ENCODE results near the gene GNGT2. TPM values are rescaled to one million over a fixed set of nuclear protein-coding genes. Genes with fewer than 3 reads are reported as not detected.

The GNGT2 gene
- polyA plus RNA-seq, 1 donor from 2014 or later = not detected

DNA sequence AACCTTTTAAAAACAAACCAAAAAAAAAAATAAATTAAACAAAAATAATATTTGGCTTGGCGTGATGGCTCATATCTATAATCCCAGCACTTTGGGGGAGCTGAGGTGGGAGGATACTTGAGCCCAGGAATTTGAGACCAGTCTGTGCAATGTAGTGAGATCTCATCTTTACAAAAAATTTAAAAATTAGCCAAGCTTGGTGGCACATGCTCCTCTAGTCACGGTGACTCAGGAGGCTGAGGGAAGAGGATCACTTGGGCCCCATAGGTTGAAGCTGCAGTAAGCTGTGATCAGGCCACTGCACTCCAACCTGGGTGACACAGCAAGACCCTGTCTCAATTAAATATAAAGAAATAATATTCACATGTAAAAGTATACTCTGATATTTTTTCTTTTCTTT is 12.2 kb downstream of the GNGT2 start:
- Histone ChIP-seq H3K9ac (ENCODE audit: low read length) (no peak overlapping the region), H3K79me2 (replicated peaks; ENCODE audit: insufficient read depth, low read length) (no peaks in the 10 kb centered on the region), H2AFZ (ENCODE audit: low read depth, low read length) (no peak overlapping the region), H3K27ac (ENCODE audit: low read length) (no peak overlapping the region), H3K9me2 (ENCODE audit: insufficient read depth, low read length) (no peaks in the 10 kb centered on the region), H3K36me3 (ENCODE audit: insufficient read depth, low read length) (no peaks in the 10 kb centered on the region), H3K27me3 (ENCODE audit: insufficient read depth, low read depth, low read length) (no peaks in the 10 kb centered on the region), H3K4me2 (ENCODE audit: low read length) (no peak overlapping the region), H3K9me3 (ENCODE audit: low read length) (no peaks in the 10 kb centered on the region), H4K20me1 (ENCODE audit: insufficient read depth) (no peaks in the 10 kb centered on the region), H3F3A (ENCODE audit: insufficient read depth, low read length, poor library complexity, severe bottlenecking) (no peaks in the 10 kb centered on the region), H3K4me3 (ENCODE audit: low read length) (no peak overlapping the region)
- TF ChIP-seq EP300 (conservative IDR thresholded peaks at IDR 0.05; ENCODE audit: poor library complexity, severe bottlenecking) (no peak), EZH2 (IDR thresholded peaks at IDR 0.05; ENCODE audit: borderline replicate concordance, insufficient read depth, low read length, poor library complexity, severe bottlenecking) (no peak), RAD21 (conservative IDR thresholded peaks at IDR 0.05) (no peak), POLR2AphosphoS5 (IDR thresholded peaks at IDR 0.05) (no peak)
- TF ChIP-seq, protein P1, sequence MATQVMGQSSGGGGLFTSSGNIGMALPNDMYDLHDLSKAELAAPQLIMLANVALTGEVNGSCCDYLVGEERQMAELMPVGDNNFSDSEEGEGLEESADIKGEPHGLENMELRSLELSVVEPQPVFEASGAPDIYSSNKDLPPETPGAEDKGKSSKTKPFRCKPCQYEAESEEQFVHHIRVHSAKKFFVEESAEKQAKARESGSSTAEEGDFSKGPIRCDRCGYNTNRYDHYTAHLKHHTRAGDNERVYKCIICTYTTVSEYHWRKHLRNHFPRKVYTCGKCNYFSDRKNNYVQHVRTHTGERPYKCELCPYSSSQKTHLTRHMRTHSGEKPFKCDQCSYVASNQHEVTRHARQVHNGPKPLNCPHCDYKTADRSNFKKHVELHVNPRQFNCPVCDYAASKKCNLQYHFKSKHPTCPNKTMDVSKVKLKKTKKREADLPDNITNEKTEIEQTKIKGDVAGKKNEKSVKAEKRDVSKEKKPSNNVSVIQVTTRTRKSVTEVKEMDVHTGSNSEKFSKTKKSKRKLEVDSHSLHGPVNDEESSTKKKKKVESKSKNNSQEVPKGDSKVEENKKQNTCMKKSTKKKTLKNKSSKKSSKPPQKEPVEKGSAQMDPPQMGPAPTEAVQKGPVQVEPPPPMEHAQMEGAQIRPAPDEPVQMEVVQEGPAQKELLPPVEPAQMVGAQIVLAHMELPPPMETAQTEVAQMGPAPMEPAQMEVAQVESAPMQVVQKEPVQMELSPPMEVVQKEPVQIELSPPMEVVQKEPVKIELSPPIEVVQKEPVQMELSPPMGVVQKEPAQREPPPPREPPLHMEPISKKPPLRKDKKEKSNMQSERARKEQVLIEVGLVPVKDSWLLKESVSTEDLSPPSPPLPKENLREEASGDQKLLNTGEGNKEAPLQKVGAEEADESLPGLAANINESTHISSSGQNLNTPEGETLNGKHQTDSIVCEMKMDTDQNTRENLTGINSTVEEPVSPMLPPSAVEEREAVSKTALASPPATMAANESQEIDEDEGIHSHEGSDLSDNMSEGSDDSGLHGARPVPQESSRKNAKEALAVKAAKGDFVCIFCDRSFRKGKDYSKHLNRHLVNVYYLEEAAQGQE (IDR thresholded peaks at IDR 0.05; ENCODE audit: borderline replicate concordance) = no peak

DNA sequence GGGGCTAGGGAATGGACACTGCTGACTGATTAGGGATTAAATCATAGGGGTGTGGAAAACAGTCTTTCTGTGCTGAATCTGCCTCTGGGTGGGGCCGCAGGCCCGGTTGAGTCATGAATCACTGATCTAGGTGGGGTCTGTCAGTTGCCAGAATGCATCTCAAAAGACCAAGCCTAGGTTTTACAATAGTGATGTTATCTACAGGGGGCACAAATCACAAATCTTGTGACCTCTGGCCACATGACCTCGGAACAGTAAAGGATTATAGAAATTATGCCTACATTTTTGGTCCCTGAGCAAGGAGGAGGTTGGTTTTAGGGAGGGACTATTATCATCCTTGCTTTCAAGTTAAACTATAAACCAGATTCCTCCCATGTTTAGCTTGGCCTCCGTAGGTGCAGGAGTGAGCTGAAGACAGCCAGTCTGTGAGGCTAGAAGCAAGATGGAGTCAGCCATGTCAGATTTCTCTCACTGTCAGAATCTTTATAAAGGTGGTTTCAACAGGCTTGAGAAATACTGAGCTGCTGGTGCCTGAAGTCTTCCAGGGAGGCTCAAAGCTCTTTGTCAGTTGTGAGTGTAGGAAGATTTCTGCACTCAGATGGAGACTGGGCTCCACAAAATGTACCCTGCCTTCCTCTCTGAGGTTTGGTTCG is 12.9 kb downstream of the GNGT2 start:
- no peak overlapping the region for H3K4me3 ChIP-seq (ENCODE audit: low read length)
- no peak for TF ChIP-seq MXI1 (conservative IDR thresholded peaks at IDR 0.05; ENCODE audit: poor library complexity, severe bottlenecking)
- no peaks in the 10 kb centered on the region for H3F3A ChIP-seq (ENCODE audit: insufficient read depth, low read length, poor library complexity, severe bottlenecking)
- H3K9me2 ChIP-seq (ENCODE audit: insufficient read depth, low read length) = no peaks in the 10 kb centered on the region
- no peaks in the 10 kb centered on the region for H3K27me3 ChIP-seq (ENCODE audit: insufficient read depth, low read depth, low read length)
- H3K36me3 ChIP-seq (ENCODE audit: insufficient read depth, low read length) = no peaks in the 10 kb centered on the region
- no peak overlapping the region for H3K9ac ChIP-seq (ENCODE audit: low read length)
- no peaks in the 10 kb centered on the region for H4K20me1 ChIP-seq (ENCODE audit: insufficient read depth)
- no peak overlapping the region for H3K4me2 ChIP-seq (ENCODE audit: low read length)
- peak overlapping the region; percentile 1 for H2AFZ ChIP-seq (ENCODE audit: low read depth, low read length)
- H3K27ac ChIP-seq (ENCODE audit: low read length) = no peak overlapping the region
- no peaks in the 10 kb centered on the region for H3K79me2 ChIP-seq (replicated peaks; ENCODE audit: insufficient read depth, low read length)
- H3K9me3 ChIP-seq (ENCODE audit: low read length) = no peaks in the 10 kb centered on the region

DNA sequence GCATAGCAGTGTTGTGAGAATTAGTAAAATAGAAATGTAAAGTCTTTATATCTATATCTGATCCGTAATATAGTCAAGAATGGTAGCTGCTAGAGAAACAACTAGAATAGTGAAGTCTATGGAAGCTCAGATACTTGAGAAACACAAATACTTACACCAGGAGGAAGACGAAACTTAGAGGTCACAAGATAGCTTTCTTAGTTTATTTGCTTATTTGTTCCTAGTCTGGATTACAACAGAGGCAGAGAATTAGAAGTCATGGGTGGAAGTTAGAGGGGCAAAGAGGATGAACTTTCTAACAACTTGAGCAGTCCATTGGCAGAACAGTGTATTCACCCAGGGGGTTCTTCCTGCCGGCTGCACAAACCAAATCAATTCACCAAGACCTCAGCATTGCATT is 13.9 kb downstream of the GNGT2 start:
- Histone ChIP-seq H3K27me3 (ENCODE audit: insufficient read depth, low read depth, low read length) (no peaks in the 10 kb centered on the region), H3K36me3 (ENCODE audit: insufficient read depth, low read length) (no peaks in the 10 kb centered on the region), H3K9ac (ENCODE audit: low read length) (no peak overlapping the region), H3K79me2 (replicated peaks; ENCODE audit: insufficient read depth, low read length) (no peaks in the 10 kb centered on the region), H3K4me3 (ENCODE audit: low read length) (no peak overlapping the region), H3K4me2 (ENCODE audit: low read length) (no peak overlapping the region), H3K27ac (ENCODE audit: low read length) (no peak overlapping the region), H4K20me1 (ENCODE audit: insufficient read depth) (no peaks in the 10 kb centered on the region), H3K9me2 (ENCODE audit: insufficient read depth, low read length) (no peaks in the 10 kb centered on the region), H3K9me3 (ENCODE audit: low read length) (no peaks in the 10 kb centered on the region), H2AFZ (ENCODE audit: low read depth, low read length) (no peak overlapping the region), H3F3A (ENCODE audit: insufficient read depth, low read length, poor library complexity, severe bottlenecking) (no peaks in the 10 kb centered on the region)
- TF ChIP-seq POLR2AphosphoS5 (IDR thresholded peaks at IDR 0.05) (no peak), SMC3 (conservative IDR thresholded peaks at IDR 0.05; ENCODE audit: poor library complexity) (no peak), EP300 (conservative IDR thresholded peaks at IDR 0.05; ENCODE audit: poor library complexity, severe bottlenecking) (no peak), MXI1 (conservative IDR thresholded peaks at IDR 0.05; ENCODE audit: poor library complexity, severe bottlenecking) (no peak), TAF1 (IDR thresholded peaks at IDR 0.05; ENCODE audit: low read depth) (no peak), EZH2 (IDR thresholded peaks at IDR 0.05; ENCODE audit: borderline replicate concordance, insufficient read depth, low read length, poor library complexity, severe bottlenecking) (no peak)
- TF ChIP-seq, protein P1 (IDR thresholded peaks at IDR 0.05; ENCODE audit: borderline replicate concordance) = no peak

All from neural cell (in vitro differentiated cells).